Effector memory CD8-positive, alpha-beta T cell (primary cell): ENCODE measurements around the gene SLC25A21.

Experiments used
- ATAC-seq: fragments of 150-1000 bp; cut with Tn5 transposase; replicated peaks from 2 replicates; pipeline ENCODE4 v1.10.0; 2021; ENCODE audit warnings: mild to moderate bottlenecking, moderate library complexity
- DNase-seq, 3 experiments: peaks; one replicate each; pipeline ENCODE4 v3.0.0; 2021
- H3K27ac Mint-ChIP-seq, 2 donors: one replicate each; pipeline ENCODE4 v1.8.0; 2022; ENCODE audit warnings: mild to moderate bottlenecking in 2 of 2, mixed read lengths in 2 of 2, moderate library complexity in 2 of 2
- H3K27me3 Mint-ChIP-seq, 2 donors: one replicate each; pipeline ENCODE4 v1.8.0; 2022; ENCODE audit warnings: mixed read lengths in 2 of 2
- H3K36me3 Mint-ChIP-seq: one replicate; pipeline ENCODE4 v1.8.0; 2022; ENCODE audit warnings: mild to moderate bottlenecking, moderate library complexity, mixed read lengths; ENCODE audit not compliant: insufficient read depth
- H3K4me1 Mint-ChIP-seq, 2 donors: one replicate each; pipeline ENCODE4 v1.8.0; 2022; ENCODE audit warnings: low read depth in 2 of 2, mixed read lengths in 2 of 2
- H3K4me3 Mint-ChIP-seq, 2 donors: one replicate each; pipeline ENCODE4 v1.8.0; 2022; ENCODE audit warnings: mild to moderate bottlenecking in 2 of 2, mixed read lengths in 2 of 2, moderate library complexity in 2 of 2
- H3K9me3 Mint-ChIP-seq, 2 donors: one replicate each; pipeline ENCODE4 v1.8.0; 2022; ENCODE audit warnings: mixed read lengths in 2 of 2

Gene SLC25A21

GRCh38 chr14:36747411-36748184, 424.8 kb downstream of the SLC25A21 start:
- no peaks in the 10 kb centered on the region for H3K36me3 Mint-ChIP-seq

GRCh38 chr14:36746872-36747271, 425.5 kb downstream of the SLC25A21 start:
- Mint-ChIP-seq H3K27ac (no peak overlapping the region), H3K36me3 (no peaks in the 10 kb centered on the region), H3K27me3 (no peaks in the 10 kb centered on the region), H3K4me1 (no peaks in the 10 kb centered on the region), H3K4me3 (no peak overlapping the region), H3K9me3 (peaks cover 0 to 11% of the 10 kb centered on the region in 2 donors)
- ATAC-seq (no peak), DNase-seq (no peak)

More at GRCh38 chr14:36747411-36748184, 424.8 kb downstream of the SLC25A21 start:
- no peak overlapping the region for H3K27ac Mint-ChIP-seq
- H3K4me1 Mint-ChIP-seq = no peaks in the 10 kb centered on the region
- H3K9me3 Mint-ChIP-seq = peaks cover 0 to 11% of the 10 kb centered on the region in 2 donors
- no peak for DNase-seq
- no peak for ATAC-seq
- H3K27me3 Mint-ChIP-seq = no peaks in the 10 kb centered on the region
- no peak overlapping the region for H3K4me3 Mint-ChIP-seq

- Mint-ChIP-seq H3K4me3 (no peak overlapping the region), H3K27me3 (no peaks in the 10 kb centered on the region), H3K36me3 (no peaks in the 10 kb centered on the region), H3K9me3 (peaks cover 0 to 2% of the 10 kb centered on the region in 2 donors), H3K27ac (no peak overlapping the region), H3K4me1 (no peaks in the 10 kb centered on the region)
- ATAC-seq = no peak
- DNase-seq = no peak
Measured at GRCh38 chr14:36741858-36742257, 430.5 kb downstream of the SLC25A21 start.

- H3K27ac Mint-ChIP-seq = no peak overlapping the region
- no peaks in the 10 kb centered on the region for H3K27me3 Mint-ChIP-seq
- no peaks in the 10 kb centered on the region for H3K4me1 Mint-ChIP-seq
- H3K4me3 Mint-ChIP-seq = no peak overlapping the region
- H3K9me3 Mint-ChIP-seq = no peaks in the 10 kb centered on the region
- DNase-seq (no peak), ATAC-seq (no peak)
- no peaks in the 10 kb centered on the region for H3K36me3 Mint-ChIP-seq
Measured at GRCh38 chr14:36738269-36738668, 434.1 kb downstream of the SLC25A21 start.

- Mint-ChIP-seq H3K4me1 (no peaks in the 10 kb centered on the region), H3K9me3 (peaks cover 0 to 1% of the 10 kb centered on the region in 2 donors), H3K27ac (no peak overlapping the region), H3K27me3 (no peaks in the 10 kb centered on the region), H3K36me3 (no peaks in the 10 kb centered on the region), H3K4me3 (no peak overlapping the region)
- DNase-seq (no peak), ATAC-seq (no peak)
Measured at GRCh38 chr14:36726128-36726527, 446.3 kb downstream of the SLC25A21 start.

GRCh38 chr14:36724162-36724561, 448.2 kb downstream of the SLC25A21 start:
- no peak overlapping the region for H3K4me3 Mint-ChIP-seq
- ATAC-seq (no peak), DNase-seq (no peak)
- H3K27me3 Mint-ChIP-seq = no peaks in the 10 kb centered on the region
- no peak overlapping the region for H3K27ac Mint-ChIP-seq
- H3K9me3 Mint-ChIP-seq = no peaks in the 10 kb centered on the region
- no peaks in the 10 kb centered on the region for H3K36me3 Mint-ChIP-seq
- no peaks in the 10 kb centered on the region for H3K4me1 Mint-ChIP-seq

- Mint-ChIP-seq H3K4me3 (no peak overlapping the region), H3K27ac (no peak overlapping the region), H3K9me3 (no peaks in the 10 kb centered on the region), H3K36me3 (no peaks in the 10 kb centered on the region), H3K4me1 (no peaks in the 10 kb centered on the region), H3K27me3 (no peaks in the 10 kb centered on the region)
- DNase-seq (no peak), ATAC-seq (no peak)
Measured at GRCh38 chr14:36723530-36723929, 448.9 kb downstream of the SLC25A21 start.

GRCh38 chr14:36721877-36722276, 450.5 kb downstream of the SLC25A21 start:
- DNase-seq (no peak), ATAC-seq (no peak)
- no peak overlapping the region for H3K4me3 Mint-ChIP-seq
- no peaks in the 10 kb centered on the region for H3K36me3 Mint-ChIP-seq
- H3K27ac Mint-ChIP-seq = no peak overlapping the region
- no peaks in the 10 kb centered on the region for H3K27me3 Mint-ChIP-seq
- H3K9me3 Mint-ChIP-seq = no peaks in the 10 kb centered on the region
- no peaks in the 10 kb centered on the region for H3K4me1 Mint-ChIP-seq

GRCh38 chr14:36720657-36721056, 451.7 kb downstream of the SLC25A21 start:
- Mint-ChIP-seq H3K27me3 (no peaks in the 10 kb centered on the region), H3K9me3 (no peaks in the 10 kb centered on the region), H3K4me1 (no peaks in the 10 kb centered on the region), H3K36me3 (no peaks in the 10 kb centered on the region), H3K4me3 (no peak overlapping the region), H3K27ac (no peak overlapping the region)
- DNase-seq = no peak
- ATAC-seq = no peak

GRCh38 chr14:36719823-36720222, 452.6 kb downstream of the SLC25A21 start:
- H3K27ac Mint-ChIP-seq = no peak overlapping the region
- no peaks in the 10 kb centered on the region for H3K36me3 Mint-ChIP-seq
- H3K27me3 Mint-ChIP-seq = no peaks in the 10 kb centered on the region
- H3K4me3 Mint-ChIP-seq = no peak overlapping the region
- DNase-seq (no peak), ATAC-seq (no peak)
- no peaks in the 10 kb centered on the region for H3K9me3 Mint-ChIP-seq
- H3K4me1 Mint-ChIP-seq = no peaks in the 10 kb centered on the region

- Mint-ChIP-seq H3K9me3 (no peaks in the 10 kb centered on the region), H3K27me3 (no peaks in the 10 kb centered on the region), H3K27ac (no peak overlapping the region), H3K4me3 (no peak overlapping the region), H3K4me1 (no peaks in the 10 kb centered on the region), H3K36me3 (no peaks in the 10 kb centered on the region)
- no peak for ATAC-seq
- DNase-seq = no peak
Measured at GRCh38 chr14:36718216-36718615, 454.2 kb downstream of the SLC25A21 start.

GRCh38 chr14:36717363-36717762, 455.0 kb downstream of the SLC25A21 start:
- no peaks in the 10 kb centered on the region for H3K9me3 Mint-ChIP-seq
- ATAC-seq (no peak), DNase-seq (no peak)
- no peaks in the 10 kb centered on the region for H3K4me1 Mint-ChIP-seq
- no peaks in the 10 kb centered on the region for H3K27me3 Mint-ChIP-seq
- H3K27ac Mint-ChIP-seq = no peak overlapping the region
- H3K36me3 Mint-ChIP-seq = no peaks in the 10 kb centered on the region
- no peak overlapping the region for H3K4me3 Mint-ChIP-seq

- Mint-ChIP-seq H3K9me3 (no peaks in the 10 kb centered on the region), H3K4me1 (no peaks in the 10 kb centered on the region), H3K27me3 (no peaks in the 10 kb centered on the region), H3K4me3 (no peak overlapping the region), H3K27ac (no peak overlapping the region), H3K36me3 (no peaks in the 10 kb centered on the region)
- DNase-seq (no peak), ATAC-seq (no peak)
Measured at GRCh38 chr14:36716614-36717184, 455.7 kb downstream of the SLC25A21 start.

GRCh38 chr14:36713960-36714703, 458.3 kb downstream of the SLC25A21 start:
- no peak overlapping the region for H3K4me3 Mint-ChIP-seq
- no peak for ATAC-seq
- no peaks in the 10 kb centered on the region for H3K27me3 Mint-ChIP-seq
- DNase-seq = no peak
- H3K36me3 Mint-ChIP-seq = no peaks in the 10 kb centered on the region
- no peaks in the 10 kb centered on the region for H3K9me3 Mint-ChIP-seq
- no peak overlapping the region for H3K27ac Mint-ChIP-seq
- H3K4me1 Mint-ChIP-seq = no peaks in the 10 kb centered on the region
